Thyroid gland (tissue), 4 donors: ENCODE measurements around the gene XDH. TPM values are rescaled to one million over a fixed set of nuclear protein-coding genes. Genes with fewer than 3 reads are reported as not detected.

Experiments
- DNase-seq, 2 donors: peaks; one replicate each; pipeline ENCODE4 v3.0.0-alpha.2; 2019
- H3K27ac ChIP-seq, 3 donors: fragments of 200-600 bp; sonication (generic); 1 replicate in 2 of 3; 2 replicates in 1 of 3; pipeline ENCODE4 v1.5.1; 2016 to 2019; ENCODE audit warnings: mild to moderate bottlenecking in 1 of 3, moderate library complexity in 1 of 3
- H3K27me3 ChIP-seq: fragments of 200-600 bp; sonication (generic); one replicate; pipeline ENCODE4 v1.5.1; 2019
- H3K36me3 ChIP-seq, 2 donors: fragments of 200-600 bp; sonication (generic); one replicate each; pipeline ENCODE4 v1.5.1; 2016 to 2019
- H3K4me1 ChIP-seq, 2 donors: fragments of 200-600 bp; sonication (generic); one replicate each; pipeline ENCODE4 v1.5.1; 2017 to 2019
- H3K4me3 ChIP-seq, 3 donors: fragments of 200-600 bp; sonication (generic); replicated peaks in 1 of 3; 1 replicate in 2 of 3; 2 replicates in 1 of 3; pipeline ENCODE4 v1.5.1; 2016; ENCODE audit warnings: mild to moderate bottlenecking in 1 of 3
- H3K9me3 ChIP-seq: fragments of 200-600 bp; sonication (generic); one replicate; pipeline ENCODE4 v1.5.1; 2017
- POLR2A ChIP-seq, 2 donors: fragments of 450-650 bp; IDR thresholded peaks; one replicate each; pipeline ENCODE4 v1.6.1; 2017; ENCODE audit warnings: antibody characterized with exemption in 2 of 2, mild to moderate bottlenecking in 2 of 2, moderate library complexity in 1 of 2
- WGBS, 2 donors: methylation state at CpG; one replicate each; pipeline ENCODE4 v1.1.5; 2017; 5-methylcytosine and 5-hydroxymethylcytosine counted together
- intact Hi-C: fragments of 100-400 bp; cut with DNase I; formaldehyde crosslinking; loops from one replicate; pipeline ENCODE4 v1.15.1; 2023
- total RNA-seq, 4 donors: library from RNA; depleted of rRNA; stranded (reverse); fragments of >200 nt; gene quantifications; one replicate each; pipeline ENCODE4 v1.2.3, GENCODE V29; 2016
- TF ChIP-seq, protein P1 (sequence below), 6 experiments: fragments of 200-600 bp in 3 of 6; fragments of 450-650 bp in 3 of 6; sonication (generic) in 3 of 6; IDR thresholded peaks; one replicate each; pipeline ENCODE4 v1.5.1; 2016 to 2019; ENCODE audit warnings: antibody characterized with exemption in 6 of 6, mild to moderate bottlenecking in 2 of 6, inconsistent platforms in 1 of 6, moderate library complexity in 1 of 6

The XDH gene
- total RNA-seq, 4 donors from 2014 or later: 0.13 to 2.6 (median 1.9) TPM; not detected in 1

DNA sequence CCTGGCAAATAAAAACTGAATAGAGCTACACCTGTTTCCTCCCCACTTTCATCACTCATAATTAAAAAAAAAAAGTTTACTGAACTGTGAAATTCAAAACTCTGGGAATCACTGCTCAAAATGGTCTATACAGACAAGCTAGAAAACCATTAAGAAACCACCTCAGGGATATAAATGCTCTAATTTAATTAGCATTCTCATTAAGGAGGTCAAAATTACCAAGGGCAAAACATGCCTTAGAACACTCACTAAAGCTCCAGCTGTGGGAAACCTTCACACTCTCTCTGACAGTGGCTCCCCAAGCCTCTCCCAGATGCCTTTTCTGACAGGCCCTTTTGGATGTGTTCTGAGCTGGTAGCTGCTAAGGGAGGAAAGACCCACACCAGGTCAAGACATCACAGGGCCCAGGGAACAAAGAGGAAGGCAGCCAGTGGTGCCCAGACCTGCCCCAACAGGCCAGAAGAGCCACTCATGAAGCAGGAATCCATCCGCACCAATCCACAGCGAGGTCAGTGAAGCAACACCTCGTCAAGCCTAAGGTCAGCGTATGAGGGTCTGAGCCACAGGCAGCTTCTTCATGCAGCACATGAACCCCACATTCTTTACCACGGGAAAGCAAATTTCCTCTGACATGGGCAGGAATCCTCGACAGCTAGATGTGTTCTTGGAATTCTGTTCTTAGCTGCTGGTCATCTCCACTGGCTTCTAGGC is 35.6 kb downstream of the XDH start:
- H3K27ac ChIP-seq: no peak overlapping the region
- no peaks in the 10 kb centered on the region for H3K4me1 ChIP-seq
- WGBS, 2 donors: 74 to 77% methylated on average over 6 of the region's 6 CpGs
- intact Hi-C loops: no loop called here
- DNase-seq: no peak
- TF ChIP-seq, protein P1, sequence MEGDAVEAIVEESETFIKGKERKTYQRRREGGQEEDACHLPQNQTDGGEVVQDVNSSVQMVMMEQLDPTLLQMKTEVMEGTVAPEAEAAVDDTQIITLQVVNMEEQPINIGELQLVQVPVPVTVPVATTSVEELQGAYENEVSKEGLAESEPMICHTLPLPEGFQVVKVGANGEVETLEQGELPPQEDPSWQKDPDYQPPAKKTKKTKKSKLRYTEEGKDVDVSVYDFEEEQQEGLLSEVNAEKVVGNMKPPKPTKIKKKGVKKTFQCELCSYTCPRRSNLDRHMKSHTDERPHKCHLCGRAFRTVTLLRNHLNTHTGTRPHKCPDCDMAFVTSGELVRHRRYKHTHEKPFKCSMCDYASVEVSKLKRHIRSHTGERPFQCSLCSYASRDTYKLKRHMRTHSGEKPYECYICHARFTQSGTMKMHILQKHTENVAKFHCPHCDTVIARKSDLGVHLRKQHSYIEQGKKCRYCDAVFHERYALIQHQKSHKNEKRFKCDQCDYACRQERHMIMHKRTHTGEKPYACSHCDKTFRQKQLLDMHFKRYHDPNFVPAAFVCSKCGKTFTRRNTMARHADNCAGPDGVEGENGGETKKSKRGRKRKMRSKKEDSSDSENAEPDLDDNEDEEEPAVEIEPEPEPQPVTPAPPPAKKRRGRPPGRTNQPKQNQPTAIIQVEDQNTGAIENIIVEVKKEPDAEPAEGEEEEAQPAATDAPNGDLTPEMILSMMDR (IDR thresholded peaks at IDR 0.05): no peak
- no peak for TF ChIP-seq POLR2A (IDR thresholded peaks at IDR 0.05)
- H3K27me3 ChIP-seq: no peaks in the 10 kb centered on the region
- H3K9me3 ChIP-seq: no peaks in the 10 kb centered on the region
- H3K36me3 ChIP-seq: no peaks in the 10 kb centered on the region
- H3K4me3 ChIP-seq: no peak overlapping the region

- Histone ChIP-seq H3K4me3 (no peak overlapping the region), H3K4me1 (no peaks in the 10 kb centered on the region), H3K27me3 (no peaks in the 10 kb centered on the region), H3K27ac (no peak overlapping the region), H3K9me3 (no peaks in the 10 kb centered on the region), H3K36me3 (no peaks in the 10 kb centered on the region)
- DNase-seq: no peak
- TF ChIP-seq POLR2A (IDR thresholded peaks at IDR 0.05): no peak
- TF ChIP-seq, protein P1 (IDR thresholded peaks at IDR 0.05): no peak
- intact Hi-C loops: no loop called here
- WGBS, 2 donors: 82 to 100% methylated on average over 3 of the region's 3 CpGs
These were observed 36.2 kb downstream of the XDH start for GRCh38 chr2:31378389-31378788.

DNA sequence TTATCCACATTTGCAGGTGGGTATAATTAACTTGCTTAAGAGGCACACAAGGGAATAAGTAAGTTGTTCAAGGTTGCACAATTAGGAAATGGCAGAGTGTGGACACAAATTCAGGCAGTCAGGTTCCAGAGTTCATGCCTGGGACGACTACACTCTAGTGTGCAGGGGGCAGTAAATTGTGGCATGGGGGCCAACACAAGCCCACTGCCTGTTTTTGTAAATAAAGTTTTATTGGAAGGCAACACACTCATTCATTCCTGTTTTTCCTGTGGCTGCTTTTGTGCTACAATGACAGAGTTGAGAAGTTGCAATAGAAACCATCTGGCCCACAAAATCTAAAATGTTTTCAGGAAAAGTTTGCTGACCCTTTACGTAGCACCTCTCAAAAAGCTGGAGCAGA is 41.4 kb downstream of the XDH start:
- Histone ChIP-seq H3K36me3 (no peaks in the 10 kb centered on the region), H3K27ac (no peak overlapping the region), H3K9me3 (no peaks in the 10 kb centered on the region), H3K4me3 (no peak overlapping the region), H3K4me1 (no peaks in the 10 kb centered on the region), H3K27me3 (no peaks in the 10 kb centered on the region)
- no peak for DNase-seq
- no peak for TF ChIP-seq POLR2A (IDR thresholded peaks at IDR 0.05)
- TF ChIP-seq, protein P1 (IDR thresholded peaks at IDR 0.05): no peak
- 67 to 75% methylated on average over 2 of the region's 2 CpGs for WGBS, 2 donors
- intact Hi-C loops: no loop called here

- 87 to 88% methylated on average over 10 of the region's 10 CpGs for WGBS, 2 donors
- TF ChIP-seq, protein P1 (IDR thresholded peaks at IDR 0.05): no peak
- Histone ChIP-seq H3K36me3 (no peaks in the 10 kb centered on the region), H3K9me3 (no peaks in the 10 kb centered on the region), H3K27ac (no peak overlapping the region), H3K27me3 (no peaks in the 10 kb centered on the region), H3K4me1 (no peaks in the 10 kb centered on the region), H3K4me3 (no peak overlapping the region)
- no peak for DNase-seq
- intact Hi-C loops: no loop called here
These were observed 42.4 kb downstream of the XDH start for GRCh38 chr2:31372097-31372496.

- TF ChIP-seq, protein P1 (IDR thresholded peaks at IDR 0.05): no peak
- TF ChIP-seq POLR2A (IDR thresholded peaks at IDR 0.05): no peak
- DNase-seq: no peak
- H3K27ac ChIP-seq: no peak overlapping the region
- H3K9me3 ChIP-seq: no peaks in the 10 kb centered on the region
- no peak overlapping the region for H3K4me3 ChIP-seq
- no peaks in the 10 kb centered on the region for H3K36me3 ChIP-seq
- intact Hi-C loops: no loop called here
- no peaks in the 10 kb centered on the region for H3K27me3 ChIP-seq
- WGBS, 2 donors: 67 to 90% methylated on average over 2 to 3 of the region's 3 CpGs
- no peaks in the 10 kb centered on the region for H3K4me1 ChIP-seq
These were observed 42.9 kb downstream of the XDH start for GRCh38 chr2:31371691-31372090.
